PC-9 (cell line): ENCODE results near the gene MASP2. TPM values are rescaled to one million over a fixed set of nuclear protein-coding genes. Genes with fewer than 3 reads are reported as not detected.
"Not testable (repeated sequence)": the region's sequence is repeated elsewhere in the genome, so short reads cannot be mapped to it uniquely, and the experiment has no call there.

Experiments
- BruUV-seq: library from RNA; stranded (reverse); fragments of 400-500 nt; replicated peaks from 2 replicates; lab custom pipeline; 2021; lab: Mats Ljungman, UMichigan
- CTCF ChIA-PET: fragments of 300-600 bp; sonication (Branson Sonifier 250); formaldehyde crosslinking; loops from one replicate; lab custom pipeline; 2022; ENCODE audit warnings: antibody characterized with exemption; lab: Charles Lee
- POLR2A ChIA-PET: fragments of 300-600 bp; sonication (Branson Sonifier 250); formaldehyde crosslinking; loops from one replicate; lab custom pipeline; 2022; ENCODE audit warnings: antibody characterized with exemption; ENCODE audit not compliant: unreplicated experiment; lab: Charles Lee
- DNase-seq, 2 experiments: peaks; one replicate each; pipeline versions ENCODE4 v3.0.0 to v3.0.0-alpha.2; 2015 to 2022; ENCODE audit warnings: mixed read lengths in 1 of 2
- H2AFZ ChIP-seq: fragments of 200-600 bp; sonication (generic); 2 replicates; pipeline ENCODE4 v1.8.1; 2017; ENCODE audit warnings: antibody characterized with exemption
- H3F3A ChIP-seq: fragments of 200-600 bp; sonication (generic); 2 replicates; pipeline ENCODE4 v1.8.1; 2017; ENCODE audit warnings: antibody characterized with exemption, mild to moderate bottlenecking, low read depth; ENCODE audit not compliant: insufficient read depth
- H3K27ac ChIP-seq: fragments of 200-600 bp; sonication (generic); 2 replicates; pipeline ENCODE4 v1.6.1; 2016; ENCODE audit warnings: mixed run types
- H3K27me3 ChIP-seq: fragments of 200-600 bp; sonication (generic); 2 replicates; pipeline ENCODE4 v1.6.1; 2016; ENCODE audit warnings: low read depth, mixed run types; ENCODE audit not compliant: insufficient read depth
- H3K36me3 ChIP-seq: fragments of 200-600 bp; sonication (generic); 2 replicates; pipeline ENCODE4 v1.6.1; 2016; ENCODE audit warnings: low read depth, mixed run types
- H3K4me1 ChIP-seq: fragments of 200-600 bp; sonication (generic); replicated peaks from 2 replicates; pipeline ENCODE4 v1.6.1; 2016; ENCODE audit warnings: mixed run types; ENCODE audit not compliant: insufficient read depth
- H3K4me2 ChIP-seq: fragments of 200-600 bp; sonication (generic); 2 replicates; pipeline ENCODE4 v1.6.1; 2017; ENCODE audit warnings: mixed run types
- H3K4me3 ChIP-seq: fragments of 200-600 bp; sonication (generic); 2 replicates; pipeline ENCODE4 v1.6.1; 2016; ENCODE audit warnings: mixed run types
- H3K79me2 ChIP-seq: fragments of 200-600 bp; sonication (generic); 2 replicates; pipeline ENCODE4 v1.6.1; 2017; ENCODE audit warnings: low read depth, mixed run types
- H3K9me2 ChIP-seq: fragments of 200-600 bp; sonication (generic); 2 replicates; pipeline ENCODE4 v1.8.1; 2017; ENCODE audit warnings: mild to moderate bottlenecking; ENCODE audit not compliant: insufficient read depth
- H3K9me3 ChIP-seq: fragments of 200-600 bp; sonication (generic); 2 replicates; pipeline ENCODE4 v1.8.1; 2016; ENCODE audit warnings: low read depth; ENCODE audit not compliant: insufficient read depth
- H4K20me1 ChIP-seq: fragments of 200-600 bp; sonication (generic); 2 replicates; pipeline ENCODE4 v1.8.1; 2017; ENCODE audit not compliant: insufficient read depth
- EZH2 ChIP-seq: fragments of 200-600 bp; sonication (generic); IDR thresholded peaks from 2 replicates; pipeline ENCODE4 v1.8.0; 2017; ENCODE audit warnings: antibody characterized with exemption, low read depth
- intact Hi-C: fragments of 100-400 bp; cut with micrococcal nuclease; formaldehyde crosslinking; loops from one replicate; pipeline ENCODE4 v1.10.0; 2022; ENCODE audit not compliant: unreplicated experiment
- total RNA-seq: library from RNA; stranded (reverse); gene quantifications from 2 replicates; pipeline ENCODE4 v1.2.3, GENCODE V29; 2021
- TF ChIP-seq, protein P1 (sequence below): fragments of 200-600 bp; sonication (generic); conservative IDR thresholded peaks from 2 replicates; pipeline ENCODE4 v1.6.1; 2017; ENCODE audit warnings: mixed run types, antibody characterized with exemption, mild to moderate bottlenecking, moderate library complexity

MASP2 gene
- total RNA-seq, 1 experiment from 2014 or later: not detected

DNA sequence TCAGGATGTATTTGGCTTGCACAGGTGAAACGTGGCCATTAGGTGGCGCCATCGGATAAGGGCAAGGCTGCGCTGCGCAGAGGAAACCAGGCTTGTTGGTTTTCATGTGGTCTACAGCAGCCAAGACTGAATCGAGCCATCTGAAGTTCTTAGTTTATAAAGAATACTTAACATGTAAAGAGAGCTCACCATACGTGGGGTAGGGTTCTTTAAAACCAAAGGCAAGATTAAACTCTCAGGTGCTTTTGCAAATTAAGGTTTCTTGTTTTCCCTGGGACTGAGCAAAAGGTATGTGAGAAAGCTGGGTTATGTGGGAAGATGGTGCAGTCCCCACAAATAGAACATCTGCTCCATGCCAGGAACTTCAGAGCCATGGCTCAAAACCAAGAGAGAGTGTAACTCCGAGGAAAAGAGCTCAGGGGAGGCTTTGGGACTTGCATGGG is 9.3 kb downstream of the MASP2 start:
- Histone ChIP-seq H3K4me3 (no peak overlapping the region), H3K27ac (no peak overlapping the region), H2AFZ (no peak overlapping the region), H3K36me3 (no peaks in the 10 kb centered on the region), H3K9me2 (no peaks in the 10 kb centered on the region), H3K4me1 (no peaks in the 10 kb centered on the region), H3K4me2 (no peak overlapping the region), H4K20me1 (no peaks in the 10 kb centered on the region), H3K79me2 (no peaks in the 10 kb centered on the region), H3F3A (no peaks in the 10 kb centered on the region), H3K27me3 (no peaks in the 10 kb centered on the region), H3K9me3 (no peaks in the 10 kb centered on the region)
- DNase-seq: peak; percentile 45 to 75
- no TSS peak for BruUV-seq
- ChIA-PET CTCF (interaction anchor here (0.5 to 1.3 kb wide), 8 partner anchors 11 to 685 kb away, joined by 3 to 5 read pairs (median 4); no protein-coding TSS in a partner anchor), POLR2A (interaction anchor here (0.7 kb wide), 1 partner anchor 871 kb away, joined by 4 read pairs; no protein-coding TSS in a partner anchor)
- TF ChIP-seq EZH2: no peak
- TF ChIP-seq, protein P1, sequence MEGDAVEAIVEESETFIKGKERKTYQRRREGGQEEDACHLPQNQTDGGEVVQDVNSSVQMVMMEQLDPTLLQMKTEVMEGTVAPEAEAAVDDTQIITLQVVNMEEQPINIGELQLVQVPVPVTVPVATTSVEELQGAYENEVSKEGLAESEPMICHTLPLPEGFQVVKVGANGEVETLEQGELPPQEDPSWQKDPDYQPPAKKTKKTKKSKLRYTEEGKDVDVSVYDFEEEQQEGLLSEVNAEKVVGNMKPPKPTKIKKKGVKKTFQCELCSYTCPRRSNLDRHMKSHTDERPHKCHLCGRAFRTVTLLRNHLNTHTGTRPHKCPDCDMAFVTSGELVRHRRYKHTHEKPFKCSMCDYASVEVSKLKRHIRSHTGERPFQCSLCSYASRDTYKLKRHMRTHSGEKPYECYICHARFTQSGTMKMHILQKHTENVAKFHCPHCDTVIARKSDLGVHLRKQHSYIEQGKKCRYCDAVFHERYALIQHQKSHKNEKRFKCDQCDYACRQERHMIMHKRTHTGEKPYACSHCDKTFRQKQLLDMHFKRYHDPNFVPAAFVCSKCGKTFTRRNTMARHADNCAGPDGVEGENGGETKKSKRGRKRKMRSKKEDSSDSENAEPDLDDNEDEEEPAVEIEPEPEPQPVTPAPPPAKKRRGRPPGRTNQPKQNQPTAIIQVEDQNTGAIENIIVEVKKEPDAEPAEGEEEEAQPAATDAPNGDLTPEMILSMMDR: peak; percentile 89
- intact Hi-C loops: loop anchor here (1.0 to 10.0 kb wide), 2 partner anchors 207 to 608 kb away; no protein-coding TSS in a partner anchor

DNA sequence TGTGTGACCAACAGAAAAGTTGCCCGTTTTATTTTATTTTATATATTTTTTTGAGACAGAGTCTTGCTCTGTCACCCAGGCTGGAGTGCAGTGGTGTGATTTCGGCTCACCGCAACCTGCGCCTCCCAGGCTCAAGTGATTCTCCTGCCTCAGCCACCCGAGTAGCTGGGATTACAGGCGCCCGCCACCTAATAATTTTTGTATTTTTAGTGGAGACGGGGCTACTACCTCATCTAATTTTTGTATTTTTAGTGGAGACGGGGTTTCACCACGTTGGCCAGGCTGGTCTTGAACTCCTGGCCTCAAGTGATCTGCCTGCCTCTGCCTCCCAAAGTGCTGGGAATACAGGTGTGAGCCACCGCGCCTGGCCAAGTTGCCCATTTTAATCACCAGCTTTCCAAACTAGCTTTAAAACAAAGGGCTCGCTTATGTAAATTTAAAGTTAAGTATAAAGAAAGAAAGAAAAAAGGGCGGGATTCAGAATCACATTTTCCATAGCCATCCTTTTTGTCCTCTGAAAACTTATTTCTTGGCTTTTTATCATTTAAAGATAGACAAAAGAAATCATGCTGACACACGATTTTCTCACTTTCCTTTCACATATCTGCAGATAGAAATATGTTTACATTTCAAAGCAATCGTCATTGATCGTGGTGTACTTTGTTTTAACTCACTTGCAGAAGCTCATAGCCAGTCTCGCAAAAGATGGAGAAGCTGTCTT is 9.9 kb downstream of the MASP2 start:
- H3K27me3 ChIP-seq, H3K36me3 ChIP-seq, H3K9me2 ChIP-seq, H3K4me1 ChIP-seq, BruUV-seq, H3K27ac ChIP-seq, H3K9me3 ChIP-seq, H3F3A ChIP-seq, H2AFZ ChIP-seq, DNase-seq, H3K79me2 ChIP-seq, H4K20me1 ChIP-seq, POLR2A ChIA-PET, H3K4me2 ChIP-seq, H3K4me3 ChIP-seq: not testable (repeated sequence)
- intact Hi-C loops: loop anchor here (1.0 to 10.0 kb wide), 2 partner anchors 208 to 608 kb away; no protein-coding TSS in a partner anchor
- CTCF ChIA-PET: interaction anchor here (0.5 to 1.3 kb wide), 8 partner anchors 12 to 670 kb away, joined by 3 to 4 read pairs (median 3); no protein-coding TSS in a partner anchor

DNA sequence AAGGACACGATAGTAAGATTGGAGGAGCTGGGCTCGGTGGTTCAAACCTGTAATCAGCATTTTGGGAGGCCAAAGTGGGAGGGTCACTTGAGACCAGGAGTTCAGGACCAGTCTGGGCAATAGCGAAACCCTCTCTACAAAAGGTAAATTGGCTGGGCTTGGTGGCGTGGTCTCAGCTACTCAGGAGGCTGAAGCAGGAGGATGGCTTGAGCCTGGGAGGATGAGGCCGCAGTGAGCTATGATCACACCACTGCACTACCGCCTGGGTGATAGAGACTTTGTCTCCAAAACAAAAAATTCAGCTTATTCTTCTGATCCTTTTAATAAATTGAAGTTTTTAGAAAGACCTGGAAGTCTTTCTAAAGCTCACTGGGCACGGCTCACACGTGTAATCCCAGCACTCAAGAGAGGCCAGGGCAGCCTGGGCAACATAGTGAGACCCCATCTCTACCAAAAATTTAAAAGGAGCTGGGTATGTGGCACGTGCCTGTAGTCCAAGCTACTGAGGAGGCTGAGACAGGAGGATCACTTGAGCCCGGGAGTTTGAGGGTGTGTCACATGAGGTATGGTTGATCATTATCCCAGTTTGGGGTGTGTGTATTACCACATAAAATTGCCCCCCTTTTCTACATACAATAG is 15.3 kb downstream of the MASP2 start:
- ChIA-PET POLR2A (interaction anchor here (0.6 kb wide), 1 partner anchor 64 kb away, joined by 3 read pairs; no protein-coding TSS in a partner anchor), CTCF (no interaction called here)
- Histone ChIP-seq H3K27ac (no peak overlapping the region), H3K4me3 (no peak overlapping the region), H3K4me2 (no peak overlapping the region), H3K79me2 (no peaks in the 10 kb centered on the region), H3K9me3 (no peaks in the 10 kb centered on the region), H2AFZ (no peak overlapping the region), H3K9me2 (no peaks in the 10 kb centered on the region), H3K4me1 (no peaks in the 10 kb centered on the region), H3K27me3 (no peaks in the 10 kb centered on the region), H3K36me3 (no peaks in the 10 kb centered on the region), H4K20me1 (no peaks in the 10 kb centered on the region), H3F3A (peaks cover 8% of the 10 kb centered on the region; the same call in 1 of the 2 replicates)
- DNase-seq: no peak
- BruUV-seq: no TSS peak
- intact Hi-C loops: loop anchor here (10.0 kb wide), 1 partner anchor 213 kb away; no protein-coding TSS in a partner anchor
- no peak for TF ChIP-seq EZH2
- TF ChIP-seq, protein P1: no peak; the same call in 1 of the 2 replicates
